ENCODE data around the gene HTR2A. TPM values are rescaled to one million over a fixed set of nuclear protein-coding genes. Genes with fewer than 3 reads are reported as not detected.
A peak's percentile ranks its signal among the peaks of the same experiment; 100 is the strongest.

The HTR2A gene
- polyA plus RNA-seq (2012; rRNA removed) = 0.33 and 0.37 TPM in 2 replicates
- polyA plus RNA-seq (2012; cell fraction: cytosol; rRNA removed) = 0.60 and 0.96 TPM in 2 replicates
- polyA plus RNA-seq (2012; cell fraction: nucleus; rRNA removed) = 0.15 and 0.18 TPM in 2 replicates

GRCh38 chr13:46896341-46897137, at the start of gene HTR2A:
HTR2A (minus strand) TSS chr13:46897053; CDS start chr13:46895906, 1,147 bp downstream.
- H3K9me2 ChIP-seq = no peaks in the 10 kb centered on the region
- H3K4me1 ChIP-seq (ENCODE audit: control insufficient read depth in 1 of 2, insufficient read depth in 2 of 2, low read depth in 1 of 2, low read length in 1 of 2) = peaks cover 0 to 16% of the 10 kb centered on the region in 2 experiments; a peak in 3 of 4 replicates
- H3K27me3 ChIP-seq (ENCODE audit: insufficient read depth) = no peaks in the 10 kb centered on the region
- POLR2A ChIA-PET = no interaction called here
- H3K4me3 ChIP-seq (ENCODE audit: low read depth in 2 of 2, low read length in 1 of 2) = peak within 1 kb of the TSS; percentile 60 to 66
- no peaks in the 10 kb centered on the region for H4K20me1 ChIP-seq (ENCODE audit: insufficient read depth)
- peak within 1 kb of the TSS; percentile 34 to 53; a peak in 3 of 4 replicates for H3K27ac ChIP-seq (ENCODE audit: low read depth in 2 of 2, low read length in 1 of 2)
- H3F3A ChIP-seq (replicated peaks; ENCODE audit: insufficient read depth) = peaks cover 8% of the 10 kb centered on the region
- 17% methylated on average over 13 of the region's 13 CpGs for WGBS (ENCODE audit: low lambda C conversion rate)
- CTCF ChIA-PET = interaction anchor here (0.9 to 2.3 kb wide), 3 partner anchors 11 to 78 kb away, joined by 3 to 5 read pairs (median 3); no protein-coding TSS in a partner anchor
- DNase-seq = no peak
- peak within 1 kb of the TSS; percentile 89 for H3K4me2 ChIP-seq
- no peaks in the 10 kb centered on the region for H3K9me3 ChIP-seq
- H3K36me3 ChIP-seq (replicated peaks in 1 of 2; ENCODE audit: control insufficient read depth in 1 of 2, insufficient read depth in 2 of 2, low read length in 1 of 2) = no peaks in the 10 kb centered on the region
- H3K79me2 ChIP-seq (ENCODE audit: insufficient read depth) = no peaks in the 10 kb centered on the region
- TF ChIP-seq MXI1 (IDR thresholded peaks at IDR 0.05; ENCODE audit: low read depth, low read length) (no peak), ELF1 (IDR thresholded peaks at IDR 0.05) (no peak), MAX (IDR thresholded peaks at IDR 0.05; ENCODE audit: low read depth) (0 out of 2 replicates have a peak, but pooled peaks have one; percentile 15)
- peak within 1 kb of the TSS; percentile 75 for H2AFZ ChIP-seq (ENCODE audit: low read depth)
- H3K9ac ChIP-seq = no peak within 1 kb of the TSS

GRCh38 chr13:46936525-46936924, 39.7 kb upstream of the HTR2A start:
- H3K9me3 ChIP-seq = no peaks in the 10 kb centered on the region
- H4K20me1 ChIP-seq (ENCODE audit: insufficient read depth) = no peaks in the 10 kb centered on the region
- H3K79me2 ChIP-seq (ENCODE audit: insufficient read depth) = no peaks in the 10 kb centered on the region
- no peak for DNase-seq
- no peak for TF ChIP-seq RCOR1 (IDR thresholded peaks at IDR 0.05; ENCODE audit: low read length)
- no peak for TF ChIP-seq USF1 (IDR thresholded peaks at IDR 0.05; ENCODE audit: borderline replicate concordance, low read depth)
- TF ChIP-seq CHD2 (IDR thresholded peaks at IDR 0.05; ENCODE audit: low read length, partially characterized antibody) = no peak
- TF ChIP-seq SIN3A (IDR thresholded peaks at IDR 0.05; ENCODE audit: borderline replicate concordance, low read depth, low read length) = no peak
- no peak for TF ChIP-seq ELF1 (IDR thresholded peaks at IDR 0.05)
- TF ChIP-seq JUND (IDR thresholded peaks at IDR 0.05) = no peak
- no peak for TF ChIP-seq YY1 (IDR thresholded peaks at IDR 0.05; ENCODE audit: low read depth)
- POLR2A ChIA-PET = no interaction called here
- CTCF ChIA-PET = no interaction called here
- no peak overlapping the region for H3K4me3 ChIP-seq (ENCODE audit: low read depth in 2 of 2, low read length in 1 of 2)
- no peaks in the 10 kb centered on the region for H3K27me3 ChIP-seq (ENCODE audit: insufficient read depth)
- no peak overlapping the region for H3K27ac ChIP-seq (ENCODE audit: low read depth in 2 of 2, low read length in 1 of 2)
- H3K36me3 ChIP-seq (replicated peaks in 1 of 2; ENCODE audit: control insufficient read depth in 1 of 2, insufficient read depth in 2 of 2, low read length in 1 of 2) = no peaks in the 10 kb centered on the region
- H3K4me1 ChIP-seq (ENCODE audit: control insufficient read depth in 1 of 2, insufficient read depth in 2 of 2, low read depth in 1 of 2, low read length in 1 of 2) = no peaks in the 10 kb centered on the region
- no peak overlapping the region for H3K4me2 ChIP-seq
- no peaks in the 10 kb centered on the region for H3F3A ChIP-seq (replicated peaks; ENCODE audit: insufficient read depth)
- WGBS (ENCODE audit: low lambda C conversion rate) = 28% methylated on average over 2 of the region's 4 CpGs
- H3K9ac ChIP-seq = no peak overlapping the region
- H3K9me2 ChIP-seq = no peaks in the 10 kb centered on the region
- no peak overlapping the region for H2AFZ ChIP-seq (ENCODE audit: low read depth)

GRCh38 chr13:46934749-46935148, 37.9 kb upstream of the HTR2A start:
- CTCF ChIA-PET = interaction anchor here (0.6 to 1.4 kb wide), 3 partner anchors 39 to 55 kb away, joined by 3 to 4 read pairs (median 3); no protein-coding TSS in a partner anchor
- TF ChIP-seq SIN3A (IDR thresholded peaks at IDR 0.05; ENCODE audit: borderline replicate concordance, low read depth, low read length) = no peak
- TF ChIP-seq FOXJ3 (CRISPR knock-in tag; IDR thresholded peaks at IDR 0.05) = no peak
- no peak for TF ChIP-seq RCOR1 (IDR thresholded peaks at IDR 0.05; ENCODE audit: low read length)
- no peak for TF ChIP-seq MAX (IDR thresholded peaks at IDR 0.05; ENCODE audit: low read depth)
- TF ChIP-seq NRF1 (IDR thresholded peaks at IDR 0.05; ENCODE audit: low read depth, low read length) = no peak
- TF ChIP-seq, protein P1, sequence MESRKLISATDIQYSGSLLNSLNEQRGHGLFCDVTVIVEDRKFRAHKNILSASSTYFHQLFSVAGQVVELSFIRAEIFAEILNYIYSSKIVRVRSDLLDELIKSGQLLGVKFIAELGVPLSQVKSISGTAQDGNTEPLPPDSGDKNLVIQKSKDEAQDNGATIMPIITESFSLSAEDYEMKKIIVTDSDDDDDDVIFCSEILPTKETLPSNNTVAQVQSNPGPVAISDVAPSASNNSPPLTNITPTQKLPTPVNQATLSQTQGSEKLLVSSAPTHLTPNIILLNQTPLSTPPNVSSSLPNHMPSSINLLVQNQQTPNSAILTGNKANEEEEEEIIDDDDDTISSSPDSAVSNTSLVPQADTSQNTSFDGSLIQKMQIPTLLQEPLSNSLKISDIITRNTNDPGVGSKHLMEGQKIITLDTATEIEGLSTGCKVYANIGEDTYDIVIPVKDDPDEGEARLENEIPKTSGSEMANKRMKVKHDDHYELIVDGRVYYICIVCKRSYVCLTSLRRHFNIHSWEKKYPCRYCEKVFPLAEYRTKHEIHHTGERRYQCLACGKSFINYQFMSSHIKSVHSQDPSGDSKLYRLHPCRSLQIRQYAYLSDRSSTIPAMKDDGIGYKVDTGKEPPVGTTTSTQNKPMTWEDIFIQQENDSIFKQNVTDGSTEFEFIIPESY (IDR thresholded peaks at IDR 0.05; ENCODE audit: borderline replicate concordance, low read depth) = no peak
- no peak for TF ChIP-seq YY1 (IDR thresholded peaks at IDR 0.05; ENCODE audit: low read depth)
- TF ChIP-seq CTCF (IDR thresholded peaks at IDR 0.05) = no peak

More at GRCh38 chr13:46934749-46935148, 37.9 kb upstream of the HTR2A start:
- no peak overlapping the region for H3K4me3 ChIP-seq (ENCODE audit: low read depth in 2 of 2, low read length in 1 of 2)
- no peaks in the 10 kb centered on the region for H3K9me3 ChIP-seq
- H3K27me3 ChIP-seq (ENCODE audit: insufficient read depth) = no peaks in the 10 kb centered on the region
- H3K79me2 ChIP-seq (ENCODE audit: insufficient read depth) = no peaks in the 10 kb centered on the region
- H3K36me3 ChIP-seq (replicated peaks in 1 of 2; ENCODE audit: control insufficient read depth in 1 of 2, insufficient read depth in 2 of 2, low read length in 1 of 2) = no peaks in the 10 kb centered on the region
- POLR2A ChIA-PET = no interaction called here
- DNase-seq = no peak
- H3F3A ChIP-seq (replicated peaks; ENCODE audit: insufficient read depth) = no peaks in the 10 kb centered on the region
- H4K20me1 ChIP-seq (ENCODE audit: insufficient read depth) = no peaks in the 10 kb centered on the region
- H2AFZ ChIP-seq (ENCODE audit: low read depth) = no peak overlapping the region
- H3K27ac ChIP-seq (ENCODE audit: low read depth in 2 of 2, low read length in 1 of 2) = no peak overlapping the region
- H3K4me2 ChIP-seq = no peak overlapping the region
- H3K9me2 ChIP-seq = no peaks in the 10 kb centered on the region
- H3K9ac ChIP-seq = no peak overlapping the region
- 0% methylated on average over 1 of the region's 1 CpG for WGBS (ENCODE audit: low lambda C conversion rate)
- H3K4me1 ChIP-seq (ENCODE audit: control insufficient read depth in 1 of 2, insufficient read depth in 2 of 2, low read depth in 1 of 2, low read length in 1 of 2) = no peaks in the 10 kb centered on the region
